NCI-H446 treated with DMSO at 0.1 percent for 48 hours (cell line): Measurements from ENCODE around the gene ANKRD39.
"Not testable (repeated sequence)": the region's sequence is repeated elsewhere in the genome, so short reads cannot be mapped to it uniquely, and the experiment has no call there.

ENCODE experiments used
- DNase-seq: peaks from one replicate; lab custom pipeline; 2025; lab: John Stamatoyannopoulos, UW

Gene ANKRD39

GRCh38 chr2:96808176-96808837, 49.5 kb downstream of the ANKRD39 start:
- no peak for DNase-seq

- no peak for DNase-seq
These were observed 50.7 kb downstream of the ANKRD39 start for GRCh38 chr2:96807127-96807471.

GRCh38 chr2:96806468-96807126, 51.2 kb downstream of the ANKRD39 start:
- no peak for DNase-seq

- DNase-seq: not testable (repeated sequence)
These were observed 51.9 kb downstream of the ANKRD39 start for GRCh38 chr2:96805946-96806345.

- no peak for DNase-seq
These were observed 52.8 kb downstream of the ANKRD39 start for GRCh38 chr2:96804986-96805385.

- DNase-seq: no peak
These were observed 55.1 kb downstream of the ANKRD39 start for GRCh38 chr2:96802721-96803120.

GRCh38 chr2:96801786-96802595, 55.8 kb downstream of the ANKRD39 start:
- DNase-seq: no peak

GRCh38 chr2:96801005-96801785, 56.6 kb downstream of the ANKRD39 start:
- DNase-seq: no peak

- no peak for DNase-seq
These were observed 57.5 kb downstream of the ANKRD39 start for GRCh38 chr2:96800061-96801004.

GRCh38 chr2:96799623-96799935, 58.2 kb downstream of the ANKRD39 start:
- DNase-seq: no peak

- no peak for DNase-seq
These were observed 58.8 kb downstream of the ANKRD39 start for GRCh38 chr2:96798733-96799622.
